Pancreas (tissue), 10 donors: ENCODE measurements around the gene PNLDC1. TPM values are rescaled to one million over a fixed set of nuclear protein-coding genes. Genes with fewer than 3 reads are reported as not detected.
"Not testable (repeated sequence)": the region's sequence is repeated elsewhere in the genome, so short reads cannot be mapped to it uniquely, and the experiment has no call there.

Source experiments
- ATAC-seq, 4 donors: fragments of 200-7000 bp; cut with Tn5 transposase; one replicate each; pipeline versions ENCODE4 v1.8.0 to v1.9.1; 2020; ENCODE audit warnings: mild to moderate bottlenecking in 4 of 4, moderate library complexity in 4 of 4
- DNase-seq, 6 donors: peaks; one replicate each; pipeline ENCODE4 v3.0.0-alpha.2; 2020
- FAIRE-seq: peaks from 2 replicates; lab custom pipeline; 2012; peaks lifted over from hg19 to GRCh38; lab: Jason Lieb, UNC
- H3K27ac ChIP-seq, 4 donors: fragments of 200-600 bp; sonication (generic); 1 replicate in 3 of 4; 2 replicates in 1 of 4; pipeline versions ENCODE4 v1.5.0 to v1.8.0; 2020
- H3K27me3 ChIP-seq, 4 donors: fragments of 200-600 bp; one replicate each; pipeline ENCODE4 v1.8.0; 2021
- H3K36me3 ChIP-seq, 3 donors: fragments of 200-600 bp; sonication (generic) in 1 of 3; one replicate each; pipeline versions ENCODE4 v1.5.0 to v1.8.0; 2020 to 2021
- H3K4me1 ChIP-seq, 3 donors: fragments of 200-600 bp; one replicate each; pipeline ENCODE4 v1.8.0; 2021
- H3K4me3 ChIP-seq, 4 donors: fragments of 200-600 bp; sonication (generic) in 2 of 4; one replicate each; pipeline versions ENCODE4 v1.5.0 to v1.8.0; 2020 to 2021
- H3K9me3 ChIP-seq, 4 donors: fragments of 200-600 bp; one replicate each; pipeline ENCODE4 v1.8.0; 2021
- WGBS, 2 donors: extraction: QIAGEN DNeasy Blood & Tissue Kit; methylation state at CpG; one replicate each; pipeline ENCODE4 v1.1.7; 2013; 5-methylcytosine and 5-hydroxymethylcytosine counted together
- intact Hi-C, 3 donors: fragments of 100-400 bp; cut with DNase I; formaldehyde crosslinking; loops; one replicate each; pipeline versions ENCODE4 v1.11.1 to v1.14.2; 2022
- polyA plus RNA-seq, 2 donors: library from polyadenylated mRNA; stranded (reverse); fragments of 200-250 nt; gene quantifications; one replicate each; pipeline ENCODE4 v1.2.3, GENCODE V29; 2013
- total RNA-seq, 6 donors: library from RNA; stranded (reverse); fragmentation: NEBNext Ultra II Directional in 4 of 6; extraction: Animal tissue kit (Norgen Biotek cat#: 25700) in 4 of 6; gene quantifications; one replicate each; pipeline versions ENCODE4 v1.2.1 to v1.2.4, GENCODE V29; 2021 to 2023
- TF ChIP-seq, protein P1 (sequence below), 4 donors: fragments of 200-600 bp; sonication (generic) in 3 of 4; IDR thresholded peaks; one replicate each; pipeline versions ENCODE4 v1.5.0 to v1.8.0; 2021; ENCODE audit warnings: antibody characterized with exemption in 4 of 4
- donor health status: healthy with polysubstance abuse.
- donor health status: DM: no; HTN: no; CAD: no; lungs with moderate emphysema.
- donor health status: DM: no; HTN: no; CAD: no.
- donor health status: control.
- donor health status: control.
- donor health status: Bipolar disorder and iron deficiency.
- donor health status: DM: yes; HTN: yes; CAD: no.
- donor health status: DM: no; HTN: no; CAD: no.
- donor health status: DM: no; HTN: no; CAD: no.
- donor health status: DM: yes; HTN: yes; CAD: no.

Gene PNLDC1
- total and polyA plus RNA-seq, 8 donors = 0.21 to 1.7 (median 0.50) TPM

DNA sequence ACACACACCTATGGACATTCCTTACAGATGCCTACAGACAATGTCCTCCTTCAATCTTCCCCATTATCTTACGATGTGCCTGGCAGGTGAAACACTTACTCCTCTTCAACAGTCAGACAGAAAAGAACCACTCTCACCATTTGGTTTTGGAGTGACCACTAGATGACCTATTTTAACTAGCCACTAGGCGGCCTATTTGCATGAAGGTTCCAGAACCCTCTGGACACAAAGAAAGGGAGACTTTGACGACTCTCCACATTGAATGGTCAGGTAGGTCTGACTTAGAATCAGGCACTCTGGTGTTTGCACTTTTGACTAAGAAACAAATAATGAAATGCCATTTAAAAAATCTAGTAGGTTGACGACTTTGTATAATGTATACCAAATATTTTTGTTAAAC, 42.0 kb downstream of the PNLDC1 start:
- 56 to 70% methylated on average over 4 of the region's 4 CpGs for WGBS, 2 donors
- H3K9me3 ChIP-seq = no peaks in the 10 kb centered on the region
- H3K4me3 ChIP-seq = no peak overlapping the region
- TF ChIP-seq, protein P1, sequence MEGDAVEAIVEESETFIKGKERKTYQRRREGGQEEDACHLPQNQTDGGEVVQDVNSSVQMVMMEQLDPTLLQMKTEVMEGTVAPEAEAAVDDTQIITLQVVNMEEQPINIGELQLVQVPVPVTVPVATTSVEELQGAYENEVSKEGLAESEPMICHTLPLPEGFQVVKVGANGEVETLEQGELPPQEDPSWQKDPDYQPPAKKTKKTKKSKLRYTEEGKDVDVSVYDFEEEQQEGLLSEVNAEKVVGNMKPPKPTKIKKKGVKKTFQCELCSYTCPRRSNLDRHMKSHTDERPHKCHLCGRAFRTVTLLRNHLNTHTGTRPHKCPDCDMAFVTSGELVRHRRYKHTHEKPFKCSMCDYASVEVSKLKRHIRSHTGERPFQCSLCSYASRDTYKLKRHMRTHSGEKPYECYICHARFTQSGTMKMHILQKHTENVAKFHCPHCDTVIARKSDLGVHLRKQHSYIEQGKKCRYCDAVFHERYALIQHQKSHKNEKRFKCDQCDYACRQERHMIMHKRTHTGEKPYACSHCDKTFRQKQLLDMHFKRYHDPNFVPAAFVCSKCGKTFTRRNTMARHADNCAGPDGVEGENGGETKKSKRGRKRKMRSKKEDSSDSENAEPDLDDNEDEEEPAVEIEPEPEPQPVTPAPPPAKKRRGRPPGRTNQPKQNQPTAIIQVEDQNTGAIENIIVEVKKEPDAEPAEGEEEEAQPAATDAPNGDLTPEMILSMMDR (IDR thresholded peaks at IDR 0.05) = peak in 1 of 4 donors; percentile 22
- H3K4me1 ChIP-seq = no peaks in the 10 kb centered on the region
- no peak overlapping the region for H3K27ac ChIP-seq
- FAIRE-seq = no peak
- H3K27me3 ChIP-seq = no peaks in the 10 kb centered on the region
- peak in 3 of 4 donors; percentile 44 to 69 (median 51) for ATAC-seq
- intact Hi-C loops = loop anchor here in 1 of 3 donors (10.0 kb wide), 1 partner anchor 117 kb away; the partner anchor contains the start of gene WTAP
- no peaks in the 10 kb centered on the region for H3K36me3 ChIP-seq
- DNase-seq = no peak

DNA sequence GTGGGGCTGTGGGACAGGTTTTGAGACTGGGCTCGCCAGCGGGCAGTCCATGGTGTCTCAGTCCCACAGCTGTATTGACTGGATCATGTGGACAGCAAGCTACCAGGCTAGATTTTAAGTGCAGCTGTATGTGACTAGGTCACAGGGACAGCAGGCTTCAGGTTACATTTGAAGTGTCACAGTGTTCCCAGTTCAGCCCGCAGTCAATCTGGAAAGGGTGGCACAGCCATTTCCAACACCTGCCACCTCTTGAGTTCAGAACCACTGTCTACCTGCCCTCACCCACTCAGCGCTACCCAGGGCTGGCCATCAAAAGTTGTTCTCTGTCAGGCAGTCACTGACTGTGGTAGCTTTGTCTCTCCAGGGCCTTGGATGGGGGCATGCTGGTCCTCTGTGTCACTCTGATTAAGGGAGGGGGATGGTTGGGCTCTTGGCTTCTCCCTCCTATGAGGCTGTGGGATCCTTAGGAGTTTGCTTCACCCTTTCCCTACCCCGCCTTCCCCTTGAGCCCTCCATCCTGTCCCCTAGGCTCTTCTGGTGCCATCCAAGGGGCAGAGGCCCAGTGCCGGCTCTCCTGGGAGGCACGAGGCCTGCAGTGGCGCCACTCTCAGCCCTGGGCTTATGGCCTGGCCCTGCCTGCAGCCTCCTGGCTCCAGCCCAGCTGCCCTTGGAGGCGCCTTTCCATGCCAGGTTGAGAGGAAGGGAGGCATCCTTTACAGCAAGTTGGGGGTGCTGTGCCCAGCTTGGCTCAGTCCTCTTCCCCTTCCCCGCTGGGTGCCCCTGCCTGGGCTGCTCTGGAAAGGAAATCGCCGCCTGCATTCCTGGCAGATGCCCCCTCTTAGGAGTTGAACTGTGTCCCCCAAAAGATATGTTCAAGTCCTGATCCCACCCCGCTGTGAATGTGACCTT, 44.9 kb downstream of the PNLDC1 start:
- H3K4me1 ChIP-seq = no peaks in the 10 kb centered on the region
- ATAC-seq (no peak), FAIRE-seq (no peak), DNase-seq (peak in 1 of 6 donors; percentile 47)
- no peaks in the 10 kb centered on the region for H3K9me3 ChIP-seq
- no peaks in the 10 kb centered on the region for H3K36me3 ChIP-seq
- H3K4me3 ChIP-seq = no peak overlapping the region
- TF ChIP-seq, protein P1 (IDR thresholded peaks at IDR 0.05) = no peak
- no peaks in the 10 kb centered on the region for H3K27me3 ChIP-seq
- intact Hi-C loops = loop anchor here in 1 of 3 donors (10.0 kb wide), 1 partner anchor 120 kb away; the partner anchor contains the start of gene WTAP
- WGBS, 2 donors = 77 to 93% methylated on average over 13 of the region's 13 CpGs
- H3K27ac ChIP-seq = no peak overlapping the region

- ATAC-seq, H3K27me3 ChIP-seq, H3K9me3 ChIP-seq, H3K4me1 ChIP-seq, DNase-seq, FAIRE-seq, H3K36me3 ChIP-seq, H3K4me3 ChIP-seq, H3K27ac ChIP-seq: not testable (repeated sequence)
- intact Hi-C loops = loop anchor here in 1 of 3 donors (10.0 kb wide), 1 partner anchor 124 kb away; the partner anchor contains the start of gene WTAP
- 77 to 83% methylated on average over 5 of the region's 5 CpGs for WGBS, 2 donors
Measured at GRCh38 chr6:159848552-159848951, 48.5 kb downstream of the PNLDC1 start.

GRCh38 chr6:159849851-159850250, 49.8 kb downstream of the PNLDC1 start:
- not testable (repeated sequence) for H3K27me3 ChIP-seq
- intact Hi-C loops = loop anchor here in 1 of 3 donors (10.0 kb wide), 1 partner anchor 125 kb away; the partner anchor contains the start of gene WTAP

DNA sequence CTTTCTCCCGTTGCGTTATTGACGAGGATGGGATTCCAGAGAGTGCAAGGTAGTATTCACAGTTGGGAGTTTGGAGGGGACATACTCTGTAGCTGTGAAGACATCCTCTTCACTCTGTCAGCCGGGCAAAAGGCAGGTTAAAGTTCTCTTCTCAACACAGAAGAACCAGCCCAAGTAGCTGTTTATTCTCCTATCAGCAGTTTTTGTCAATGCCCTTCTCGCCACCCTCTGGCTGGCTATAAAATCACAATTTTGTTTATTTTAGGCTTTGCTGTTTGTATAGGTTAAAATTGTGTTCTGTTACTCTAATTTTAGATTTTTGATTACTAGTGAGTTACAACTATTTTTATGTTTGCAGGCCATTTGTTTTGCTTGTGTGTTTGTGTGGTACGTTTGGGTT, 52.8 kb downstream of the PNLDC1 start:
- FAIRE-seq (no peak), DNase-seq (no peak), ATAC-seq (peak in 3 of 4 donors; percentile 67 to 87 (median 81))
- Histone ChIP-seq H3K4me3 (no peak overlapping the region), H3K27ac (no peak overlapping the region), H3K9me3 (no peaks in the 10 kb centered on the region), H3K36me3 (no peaks in the 10 kb centered on the region), H3K27me3 (no peaks in the 10 kb centered on the region), H3K4me1 (no peaks in the 10 kb centered on the region)
- TF ChIP-seq, protein P1 (IDR thresholded peaks at IDR 0.05) = peak in 2 of 4 donors; percentile 8 to 9
- 14 to 16% methylated on average over 6 of the region's 6 CpGs for WGBS, 2 donors
- intact Hi-C loops = no loop called here

More at GRCh38 chr6:159849851-159850250, 49.8 kb downstream of the PNLDC1 start:
- not testable (repeated sequence) for H3K27ac ChIP-seq, FAIRE-seq, H3K9me3 ChIP-seq, H3K4me3 ChIP-seq, H3K36me3 ChIP-seq, H3K4me1 ChIP-seq, DNase-seq, ATAC-seq
- WGBS, 2 donors = 84 to 93% methylated on average over 1 of the region's 1 CpG
